Measurements from ENCODE around the gene PSMF1. TPM values are rescaled to one million over a fixed set of nuclear protein-coding genes. Genes with fewer than 3 reads are reported as not detected.

The PSMF1 gene
- total RNA-seq, 1 donor from 2014 or later, result 124 TPM

DNA sequence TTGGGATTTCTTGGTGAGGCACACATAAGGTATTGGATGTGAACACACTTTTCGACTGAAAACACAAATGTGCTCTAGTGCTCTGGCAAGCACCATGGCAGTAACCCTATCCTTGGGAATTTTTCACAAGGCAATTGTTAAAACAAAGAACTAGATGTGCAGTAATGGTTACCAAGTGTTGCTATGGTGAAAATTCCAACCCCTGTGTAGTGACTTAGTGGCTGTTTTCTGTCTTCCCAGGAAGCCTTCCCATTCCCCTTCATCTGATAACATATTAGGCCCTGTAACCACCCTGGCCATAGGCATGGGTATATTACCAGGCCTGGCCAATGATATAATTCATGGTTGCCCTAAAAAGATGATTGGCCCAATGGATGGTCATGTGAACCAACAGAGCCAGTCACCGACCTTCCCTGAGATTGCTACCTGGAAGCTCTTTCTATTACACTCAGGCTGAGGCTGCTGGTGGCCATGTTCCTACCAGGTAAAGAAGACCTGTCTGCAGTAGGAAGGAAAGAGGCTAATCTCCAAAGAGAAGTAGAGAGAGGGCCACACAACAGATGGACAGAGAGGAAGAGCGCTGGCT is 89.0 kb downstream of the PSMF1 start:
- Histone ChIP-seq H3K36me3 (no peaks in the 10 kb centered on the region), H3K27me3 (ENCODE audit: low read depth) (peaks cover 19% of the 10 kb centered on the region), H3K9me3 (replicated peaks) (no peaks in the 10 kb centered on the region), H3K4me3 (no peak overlapping the region), H3K4me1 (peaks cover 17% of the 10 kb centered on the region), H3K27ac (replicated peaks) (peak overlapping the region; percentile 69)
- no peak for DNase-seq
- intact Hi-C loops (cut with micrococcal nuclease), result no loop called here
- TF ChIP-seq, protein P1, sequence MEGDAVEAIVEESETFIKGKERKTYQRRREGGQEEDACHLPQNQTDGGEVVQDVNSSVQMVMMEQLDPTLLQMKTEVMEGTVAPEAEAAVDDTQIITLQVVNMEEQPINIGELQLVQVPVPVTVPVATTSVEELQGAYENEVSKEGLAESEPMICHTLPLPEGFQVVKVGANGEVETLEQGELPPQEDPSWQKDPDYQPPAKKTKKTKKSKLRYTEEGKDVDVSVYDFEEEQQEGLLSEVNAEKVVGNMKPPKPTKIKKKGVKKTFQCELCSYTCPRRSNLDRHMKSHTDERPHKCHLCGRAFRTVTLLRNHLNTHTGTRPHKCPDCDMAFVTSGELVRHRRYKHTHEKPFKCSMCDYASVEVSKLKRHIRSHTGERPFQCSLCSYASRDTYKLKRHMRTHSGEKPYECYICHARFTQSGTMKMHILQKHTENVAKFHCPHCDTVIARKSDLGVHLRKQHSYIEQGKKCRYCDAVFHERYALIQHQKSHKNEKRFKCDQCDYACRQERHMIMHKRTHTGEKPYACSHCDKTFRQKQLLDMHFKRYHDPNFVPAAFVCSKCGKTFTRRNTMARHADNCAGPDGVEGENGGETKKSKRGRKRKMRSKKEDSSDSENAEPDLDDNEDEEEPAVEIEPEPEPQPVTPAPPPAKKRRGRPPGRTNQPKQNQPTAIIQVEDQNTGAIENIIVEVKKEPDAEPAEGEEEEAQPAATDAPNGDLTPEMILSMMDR (IDR thresholded peaks at IDR 0.05; ENCODE audit: borderline replicate concordance), result no peak

DNA sequence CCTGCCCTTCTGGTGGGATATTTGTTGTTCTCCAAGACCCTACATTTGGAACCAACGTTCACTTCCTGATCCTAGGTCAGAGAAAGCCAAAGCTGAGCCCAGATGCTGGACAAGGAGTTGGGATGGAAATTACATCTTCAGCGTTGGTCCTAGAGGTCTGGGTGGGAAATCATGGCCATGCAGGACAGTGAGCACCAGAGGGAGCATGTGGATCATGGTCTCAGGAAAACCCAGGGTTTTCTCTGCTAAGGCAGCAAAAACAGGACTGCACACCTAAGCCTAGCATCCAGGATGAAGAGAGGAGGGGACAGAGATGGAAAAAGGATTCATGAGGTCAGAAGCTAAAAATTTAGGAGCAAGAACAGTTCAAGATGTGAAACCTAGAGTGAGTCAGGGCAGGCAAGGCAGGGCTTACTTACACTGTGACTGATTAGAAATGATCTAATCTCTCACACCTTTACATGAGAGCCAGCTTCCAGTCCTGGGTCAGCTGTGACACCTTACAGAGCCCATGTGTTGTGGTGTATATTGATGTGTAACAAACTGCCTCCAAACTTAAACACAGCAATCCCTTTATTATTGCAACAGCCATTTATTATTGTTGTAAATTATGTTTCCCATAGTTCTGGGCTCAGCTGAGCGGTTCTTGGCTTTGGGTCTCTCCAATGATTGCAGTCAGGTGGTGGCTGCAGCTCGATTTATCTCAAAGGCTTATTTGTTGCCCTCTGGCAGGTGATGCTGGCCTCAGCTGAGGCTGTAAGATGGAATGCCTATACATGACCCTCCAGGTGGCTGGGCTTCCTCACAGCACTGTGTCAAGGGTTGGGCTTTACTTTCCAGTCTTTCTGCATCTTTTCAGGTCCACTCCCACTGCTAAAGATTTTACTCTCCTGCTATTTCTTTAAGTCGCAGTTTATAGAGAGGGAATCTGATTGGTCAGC is 91.3 kb downstream of the PSMF1 start:
- DNase-seq, result no peak
- Histone ChIP-seq H3K4me1 (peaks cover 9% of the 10 kb centered on the region), H3K27ac (replicated peaks) (no peak overlapping the region), H3K36me3 (no peaks in the 10 kb centered on the region), H3K4me3 (no peak overlapping the region), H3K9me3 (replicated peaks) (no peaks in the 10 kb centered on the region), H3K27me3 (ENCODE audit: low read depth) (peaks cover 32% of the 10 kb centered on the region)
- intact Hi-C loops (cut with micrococcal nuclease), result no loop called here
- TF ChIP-seq, protein P1 (IDR thresholded peaks at IDR 0.05; ENCODE audit: borderline replicate concordance), result peak; percentile 25

DNA sequence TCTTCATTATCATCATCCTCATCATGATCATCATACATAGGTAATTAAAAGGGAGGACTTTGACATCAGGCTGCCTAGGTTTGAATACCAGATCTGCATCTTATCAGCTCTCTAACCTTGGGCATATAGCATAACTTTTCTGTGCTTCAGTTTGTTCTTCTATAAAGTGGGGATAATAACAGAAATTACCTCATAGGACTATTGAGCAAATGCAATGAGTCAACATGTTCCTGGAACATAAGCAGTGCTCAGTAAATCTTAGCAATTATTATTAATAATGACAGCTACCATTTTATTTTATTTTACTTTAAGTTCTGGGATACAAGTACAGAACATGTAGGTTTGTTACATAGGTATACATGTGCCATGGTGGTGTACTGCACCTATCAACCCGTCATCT is 92.1 kb downstream of the PSMF1 start:
- intact Hi-C loops (cut with micrococcal nuclease), result no loop called here
- no peak overlapping the region for H3K27ac ChIP-seq (replicated peaks)

DNA sequence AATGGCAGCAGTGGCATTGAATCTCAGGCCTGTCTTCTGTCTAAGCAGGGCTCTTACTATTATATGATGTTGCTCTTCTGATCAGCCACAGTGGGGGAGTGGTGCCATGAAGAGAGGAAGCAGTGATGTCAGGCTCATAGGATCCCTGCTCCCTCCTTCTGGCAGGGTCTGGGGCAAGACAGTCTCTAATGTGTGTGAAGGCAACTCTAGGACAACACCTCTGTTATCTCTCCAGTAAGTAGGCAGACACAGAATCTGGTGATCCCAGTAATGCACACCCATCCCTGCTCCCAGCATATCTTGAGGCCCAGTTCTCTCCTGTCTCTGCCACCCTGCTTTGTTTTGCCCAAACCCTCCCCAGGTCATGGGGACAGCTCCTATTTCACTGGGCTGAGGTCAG is 93.6 kb downstream of the PSMF1 start:
- intact Hi-C loops (cut with micrococcal nuclease), result no loop called here
- Histone ChIP-seq H3K4me3 (no peak overlapping the region), H3K27me3 (ENCODE audit: low read depth) (peaks cover 40% of the 10 kb centered on the region), H3K9me3 (replicated peaks) (no peaks in the 10 kb centered on the region), H3K27ac (replicated peaks) (no peak overlapping the region), H3K36me3 (no peaks in the 10 kb centered on the region), H3K4me1 (peaks cover 7% of the 10 kb centered on the region)
- no peak for DNase-seq
- TF ChIP-seq, protein P1 (IDR thresholded peaks at IDR 0.05; ENCODE audit: borderline replicate concordance), result no peak

More for the DNA sequence above, 92.1 kb downstream of the PSMF1 start:
- Histone ChIP-seq H3K27me3 (ENCODE audit: low read depth) (peaks cover 32% of the 10 kb centered on the region), H3K4me1 (peaks cover 7% of the 10 kb centered on the region), H3K9me3 (replicated peaks) (no peaks in the 10 kb centered on the region), H3K36me3 (no peaks in the 10 kb centered on the region), H3K4me3 (no peak overlapping the region)
- TF ChIP-seq, protein P1 (IDR thresholded peaks at IDR 0.05; ENCODE audit: borderline replicate concordance), result no peak
- no peak for DNase-seq

- H3K27me3 ChIP-seq (ENCODE audit: low read depth), result peaks cover 44% of the 10 kb centered on the region
- DNase-seq, result peak; percentile 50
- intact Hi-C loops (cut with micrococcal nuclease), result no loop called here
- H3K27ac ChIP-seq (replicated peaks), result no peak overlapping the region
- H3K9me3 ChIP-seq (replicated peaks), result no peaks in the 10 kb centered on the region
- H3K4me3 ChIP-seq, result no peak overlapping the region
- TF ChIP-seq, protein P1 (IDR thresholded peaks at IDR 0.05; ENCODE audit: borderline replicate concordance), result peak; percentile 86
- peaks cover 7% of the 10 kb centered on the region for H3K4me1 ChIP-seq
- H3K36me3 ChIP-seq, result no peaks in the 10 kb centered on the region
These were observed 94.4 kb downstream of the PSMF1 start for GRCh38 chr20:1212607-1213396.
